Measurements from ENCODE around the gene ZNF19.

DNA sequence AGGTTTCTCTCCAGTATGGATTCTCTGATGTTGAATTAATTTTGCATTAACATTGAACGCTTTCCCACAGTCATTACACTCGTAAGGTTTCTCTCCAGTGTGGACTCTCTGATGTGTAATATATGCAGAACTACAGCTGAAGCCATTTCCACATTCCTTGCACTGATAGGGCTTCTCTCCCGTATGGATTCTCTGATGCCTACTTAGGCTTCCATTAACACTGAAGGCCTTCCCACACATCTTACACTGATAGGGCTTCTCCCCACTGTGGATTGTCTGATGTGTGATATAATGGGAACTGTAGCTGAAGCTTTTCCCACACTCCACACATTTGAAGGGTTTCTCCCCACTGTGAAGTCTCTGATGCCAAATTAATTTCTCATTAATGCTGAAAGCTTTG lies 40.1 kb downstream of the ZNF19 start:
- TF ChIP-seq POLR2A (IDR thresholded peaks at IDR 0.05; ENCODE audit: low read depth): no peak
- no peak for TF ChIP-seq CTCF (IDR thresholded peaks at IDR 0.05)

Data from esophagus muscularis mucosa (tissue), 3 donors.